ENCODE measurements around the gene GRB10.

Gene GRB10

DNA sequence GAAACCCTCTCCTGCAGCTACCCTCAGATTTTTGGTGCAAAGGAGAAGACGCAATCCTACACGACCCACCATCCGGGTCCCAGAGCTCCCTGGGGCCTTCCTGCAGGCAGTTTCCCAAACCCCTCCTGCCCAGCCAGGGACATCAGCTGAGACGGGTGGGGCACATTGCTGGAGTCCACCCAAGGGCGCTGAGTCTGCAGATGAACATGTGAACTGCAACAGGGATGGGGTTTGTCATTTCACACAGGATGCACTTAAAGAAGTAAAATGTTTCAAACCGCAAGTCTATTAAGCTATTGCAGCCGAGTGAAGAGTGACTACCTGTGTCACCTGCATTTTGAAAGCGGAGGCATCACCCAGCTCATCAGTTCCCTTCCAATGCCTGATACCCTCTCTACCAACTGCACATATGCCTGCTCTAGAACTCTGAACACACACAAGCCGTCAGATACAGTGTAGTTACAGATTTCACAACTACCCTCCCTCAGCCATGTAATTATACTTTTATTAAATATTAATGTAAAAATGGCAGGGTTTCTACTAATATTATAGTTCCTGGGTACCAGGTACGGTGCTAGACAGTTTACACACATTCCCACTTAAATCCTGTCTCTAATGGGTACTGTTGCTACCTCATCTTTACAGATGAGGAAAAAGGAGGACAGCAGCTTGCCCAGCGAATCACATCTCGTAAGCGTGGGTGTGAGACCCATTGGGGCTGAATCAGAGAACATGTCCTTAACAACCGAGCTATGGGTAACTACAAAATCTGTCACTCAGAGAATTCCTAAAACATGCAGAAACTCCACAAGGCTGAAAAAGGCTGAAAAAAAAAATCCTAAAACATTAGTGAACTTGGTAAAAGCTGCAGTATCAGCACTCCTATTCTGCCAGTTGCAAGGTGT is 71.2 kb downstream of the GRB10 start:
- TF ChIP-seq POLR2AphosphoS5 (IDR thresholded peaks at IDR 0.05; ENCODE audit: low read depth, low read length) (no peak), POLR2A (IDR thresholded peaks at IDR 0.05; ENCODE audit: low read depth, low read length) (no peak), TAF1 (IDR thresholded peaks at IDR 0.05; ENCODE audit: borderline replicate concordance, low read depth, low read length) (no peak)
- FAIRE-seq: no peak
- no peak for DNase-seq (ENCODE audit: insufficient read length)

DNA sequence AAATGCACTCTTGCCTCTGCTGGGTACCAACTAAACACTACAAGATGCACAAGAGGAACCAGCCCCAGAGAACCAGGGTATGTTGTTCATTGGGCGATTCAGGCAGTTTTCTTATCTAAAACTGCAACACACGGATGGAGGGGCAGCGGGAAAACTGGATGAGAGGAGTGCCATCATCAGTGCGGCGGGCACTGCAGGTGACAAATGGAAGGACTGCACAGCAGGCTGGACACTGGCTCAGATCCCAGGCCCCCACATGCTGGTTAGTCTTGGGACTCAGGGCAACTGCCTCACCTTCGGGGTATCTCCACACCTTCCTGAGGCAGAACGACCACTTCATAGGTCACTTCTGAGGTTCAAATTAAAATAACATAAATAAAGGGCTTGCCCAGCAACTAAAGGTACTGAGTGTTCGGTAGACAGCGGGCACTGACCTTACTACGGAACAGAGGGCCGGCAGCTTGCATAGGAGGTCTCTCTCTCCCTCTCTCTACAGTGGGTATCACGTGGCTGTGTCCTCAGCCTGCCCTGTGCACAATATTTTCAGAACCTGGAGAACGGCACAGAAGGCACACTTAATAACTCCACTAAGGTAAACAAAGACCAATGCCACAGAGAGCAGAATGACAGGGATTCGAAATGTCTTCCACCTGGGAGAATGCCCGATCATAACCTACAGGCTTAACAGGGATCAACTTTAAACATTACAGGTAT is 72.1 kb downstream of the GRB10 start:
- TF ChIP-seq POLR2AphosphoS5 (IDR thresholded peaks at IDR 0.05; ENCODE audit: low read depth, low read length) (no peak), POLR2A (IDR thresholded peaks at IDR 0.05; ENCODE audit: low read depth, low read length) (no peak), TAF1 (IDR thresholded peaks at IDR 0.05; ENCODE audit: borderline replicate concordance, low read depth, low read length) (no peak)
- FAIRE-seq: no peak
- DNase-seq (ENCODE audit: insufficient read length): no peak

DNA sequence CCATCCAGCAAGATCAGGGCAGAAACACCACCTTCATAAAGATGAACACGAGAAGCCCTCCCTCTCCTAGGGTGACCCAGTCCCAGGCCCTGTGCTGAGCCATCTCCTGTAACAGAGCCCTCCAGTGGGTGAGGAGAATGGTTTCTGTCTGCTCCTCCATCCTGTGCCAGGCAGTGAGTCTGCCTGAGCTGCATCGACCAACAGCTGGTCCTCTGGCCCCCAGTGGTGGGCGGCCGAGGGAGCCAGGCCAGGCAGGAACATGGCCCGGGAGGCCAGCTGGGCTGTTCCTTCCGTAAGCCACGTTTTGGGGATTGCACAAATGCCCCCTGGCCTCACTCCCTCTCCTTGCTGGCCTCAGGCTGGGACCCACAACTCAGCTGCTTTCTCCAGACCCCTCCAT is 73.5 kb downstream of the GRB10 start:
- TF ChIP-seq POLR2AphosphoS5 (IDR thresholded peaks at IDR 0.05; ENCODE audit: low read depth, low read length): no peak
- TF ChIP-seq TAF1 (IDR thresholded peaks at IDR 0.05; ENCODE audit: borderline replicate concordance, low read depth, low read length): no peak
- TF ChIP-seq POLR2A (IDR thresholded peaks at IDR 0.05; ENCODE audit: low read depth, low read length): no peak
- DNase-seq (ENCODE audit: insufficient read length) (no peak), FAIRE-seq (no peak)

DNA sequence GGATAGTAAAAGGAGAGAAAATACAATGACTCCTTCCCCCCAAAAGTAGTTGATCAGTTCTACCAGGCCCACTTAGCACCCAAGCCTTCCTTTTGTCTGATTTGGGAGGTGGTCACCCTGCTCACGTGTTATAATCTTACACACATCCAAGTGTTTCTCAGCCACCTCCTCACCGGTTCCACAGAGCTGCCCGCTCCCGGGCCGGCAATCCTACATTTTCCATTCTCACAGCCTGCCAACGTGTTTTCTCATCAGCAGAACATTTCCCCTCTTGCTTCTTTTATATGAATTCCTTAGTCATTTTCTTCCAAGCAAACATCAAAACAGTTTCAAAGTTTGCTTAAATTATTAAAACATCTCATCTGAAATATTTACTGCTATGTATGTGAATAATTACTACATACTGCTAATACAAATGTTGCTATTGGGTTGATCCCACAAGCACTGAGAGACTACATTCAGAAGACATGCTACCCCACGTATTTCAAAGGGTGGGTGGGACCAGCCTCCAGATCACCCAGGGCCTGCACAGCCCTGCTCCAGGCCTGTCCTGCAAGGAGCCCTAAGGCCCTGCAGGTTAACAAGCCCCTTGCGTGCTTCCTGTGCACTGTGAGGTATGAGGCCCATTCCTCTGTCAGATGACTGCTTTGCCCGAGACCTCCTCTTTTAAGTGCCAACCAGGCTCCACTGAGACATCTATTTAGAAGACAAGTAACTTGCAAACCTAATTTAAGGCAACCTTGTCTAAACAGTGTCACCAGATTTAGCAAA is 75.3 kb downstream of the GRB10 start:
- FAIRE-seq (no peak), DNase-seq (ENCODE audit: insufficient read length) (no peak)
- TF ChIP-seq POLR2A (IDR thresholded peaks at IDR 0.05; ENCODE audit: low read depth, low read length) (no peak), POLR2AphosphoS5 (IDR thresholded peaks at IDR 0.05; ENCODE audit: low read depth, low read length) (no peak), TAF1 (IDR thresholded peaks at IDR 0.05; ENCODE audit: borderline replicate concordance, low read depth, low read length) (no peak)

DNA sequence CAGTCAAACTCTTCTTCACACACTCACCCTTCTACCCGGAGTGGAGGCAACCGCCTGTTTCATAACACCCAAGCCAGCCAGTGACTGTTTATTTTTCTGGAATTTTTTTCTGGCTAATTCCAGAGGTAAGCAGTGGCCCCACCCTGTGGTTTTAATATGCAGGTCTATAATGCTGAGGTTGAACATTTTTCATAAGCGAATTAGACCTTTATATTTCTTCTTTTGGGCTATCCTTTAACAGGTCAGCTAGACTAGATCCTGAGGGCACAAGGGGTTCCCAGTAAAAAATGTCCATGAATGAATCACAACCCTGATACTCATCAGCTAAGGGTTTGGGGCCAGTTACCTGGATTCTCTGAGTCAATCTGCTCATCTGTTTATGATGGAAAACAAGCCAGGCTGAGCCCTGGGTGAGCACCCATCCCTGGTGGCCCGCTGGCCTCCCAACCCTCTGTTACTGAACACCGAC is 76.2 kb downstream of the GRB10 start:
- DNase-seq (ENCODE audit: insufficient read length): no peak
- TF ChIP-seq POLR2A (IDR thresholded peaks at IDR 0.05; ENCODE audit: low read depth, low read length): no peak
- no peak for TF ChIP-seq TAF1 (IDR thresholded peaks at IDR 0.05; ENCODE audit: borderline replicate concordance, low read depth, low read length)
- no peak for TF ChIP-seq POLR2AphosphoS5 (IDR thresholded peaks at IDR 0.05; ENCODE audit: low read depth, low read length)
- FAIRE-seq: no peak

DNA sequence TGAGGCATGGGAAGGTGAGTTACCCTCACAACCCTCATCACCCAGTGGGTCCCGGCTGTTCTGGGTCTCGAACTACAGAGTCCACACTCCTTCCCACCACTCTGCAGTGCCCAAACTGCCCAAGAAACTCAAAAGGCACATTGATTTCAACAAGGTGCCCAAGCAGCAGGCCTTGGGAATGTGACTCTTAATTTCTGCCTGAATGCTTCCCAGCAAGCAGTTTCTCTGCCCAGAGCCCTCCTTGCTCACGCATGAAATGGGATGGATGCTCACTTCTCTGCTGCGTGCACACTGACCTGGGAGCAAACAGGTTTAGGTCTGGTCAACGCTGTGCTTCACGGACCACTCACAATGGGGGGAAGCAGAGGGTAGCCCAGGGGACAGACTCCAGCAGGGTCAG is 77.9 kb downstream of the GRB10 start:
- FAIRE-seq: no peak
- no peak for TF ChIP-seq POLR2A (IDR thresholded peaks at IDR 0.05; ENCODE audit: low read depth, low read length)
- no peak for TF ChIP-seq POLR2AphosphoS5 (IDR thresholded peaks at IDR 0.05; ENCODE audit: low read depth, low read length)
- TF ChIP-seq TAF1 (IDR thresholded peaks at IDR 0.05; ENCODE audit: borderline replicate concordance, low read depth, low read length): no peak

DNA sequence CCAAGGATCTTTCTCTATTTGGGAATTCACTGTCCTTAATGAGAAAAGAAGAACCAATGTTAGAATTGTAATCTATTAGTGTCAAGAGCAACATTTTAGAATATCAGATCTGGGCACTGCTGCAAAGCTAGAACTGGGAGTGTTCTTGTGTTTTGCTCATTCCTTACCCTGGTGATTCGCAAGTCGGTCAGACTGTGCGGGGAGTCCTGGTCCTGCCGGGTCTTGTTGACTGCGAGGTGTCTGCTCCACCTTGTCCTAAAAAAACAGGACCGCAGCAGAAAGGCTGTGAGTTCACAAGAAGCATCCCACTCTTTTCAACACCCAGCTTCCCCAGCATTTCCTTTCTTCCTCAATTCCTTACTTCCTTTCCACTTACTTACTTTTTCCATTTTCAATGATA is 79.0 kb downstream of the GRB10 start:
- no peak for TF ChIP-seq POLR2A (IDR thresholded peaks at IDR 0.05; ENCODE audit: low read depth, low read length)
- no peak for TF ChIP-seq POLR2AphosphoS5 (IDR thresholded peaks at IDR 0.05; ENCODE audit: low read depth, low read length)
- TF ChIP-seq TAF1 (IDR thresholded peaks at IDR 0.05; ENCODE audit: borderline replicate concordance, low read depth, low read length): no peak
- DNase-seq (ENCODE audit: insufficient read length): no peak
- FAIRE-seq: no peak

More for the DNA sequence above, 77.9 kb downstream of the GRB10 start:
- DNase-seq (ENCODE audit: insufficient read length): no peak

DNA sequence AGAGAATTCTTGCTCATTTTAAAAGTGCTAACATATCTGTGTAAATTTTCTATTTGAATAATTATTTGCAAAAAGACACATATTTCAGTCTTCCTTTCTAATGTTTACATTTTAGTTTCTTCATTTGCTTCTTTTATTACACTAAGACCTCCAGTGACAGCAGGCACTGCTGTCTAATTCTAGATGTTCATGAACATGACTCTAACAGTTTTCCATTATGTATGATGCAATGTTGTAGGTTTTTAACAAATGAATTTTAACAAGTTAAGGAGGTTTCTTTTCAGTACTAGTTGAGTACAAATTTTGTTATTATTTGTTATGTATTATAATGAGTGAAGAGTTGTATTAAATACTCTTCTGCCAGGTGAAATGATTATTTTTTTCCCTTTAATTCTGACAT is 83.6 kb downstream of the GRB10 start:
- TF ChIP-seq POLR2A (IDR thresholded peaks at IDR 0.05; ENCODE audit: low read depth, low read length) (no peak), TAF1 (IDR thresholded peaks at IDR 0.05; ENCODE audit: borderline replicate concordance, low read depth, low read length) (no peak), POLR2AphosphoS5 (IDR thresholded peaks at IDR 0.05; ENCODE audit: low read depth, low read length) (no peak)
- DNase-seq (ENCODE audit: insufficient read length): no peak
- FAIRE-seq: no peak

DNA sequence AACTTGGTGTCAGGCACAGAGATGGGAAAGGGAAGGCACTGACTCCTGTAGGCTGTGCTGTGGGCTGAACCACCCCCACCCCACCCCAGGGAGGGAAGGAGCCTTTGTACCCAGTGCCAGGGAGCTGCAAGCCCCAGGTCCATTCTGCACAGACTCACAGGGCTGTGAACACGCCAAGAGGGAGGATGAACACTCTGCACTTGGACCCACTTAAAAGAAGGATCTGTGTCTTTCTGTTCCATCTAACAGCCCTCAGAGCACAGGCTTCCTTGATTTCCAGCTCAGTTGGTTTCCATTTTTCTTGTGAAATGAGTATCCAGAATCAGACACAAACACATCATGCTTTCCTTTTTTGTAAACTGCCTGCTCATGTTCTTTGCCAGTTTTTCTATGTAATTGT is 84.9 kb downstream of the GRB10 start:
- no peak for FAIRE-seq
- TF ChIP-seq TAF1 (IDR thresholded peaks at IDR 0.05; ENCODE audit: borderline replicate concordance, low read depth, low read length): no peak

DNA sequence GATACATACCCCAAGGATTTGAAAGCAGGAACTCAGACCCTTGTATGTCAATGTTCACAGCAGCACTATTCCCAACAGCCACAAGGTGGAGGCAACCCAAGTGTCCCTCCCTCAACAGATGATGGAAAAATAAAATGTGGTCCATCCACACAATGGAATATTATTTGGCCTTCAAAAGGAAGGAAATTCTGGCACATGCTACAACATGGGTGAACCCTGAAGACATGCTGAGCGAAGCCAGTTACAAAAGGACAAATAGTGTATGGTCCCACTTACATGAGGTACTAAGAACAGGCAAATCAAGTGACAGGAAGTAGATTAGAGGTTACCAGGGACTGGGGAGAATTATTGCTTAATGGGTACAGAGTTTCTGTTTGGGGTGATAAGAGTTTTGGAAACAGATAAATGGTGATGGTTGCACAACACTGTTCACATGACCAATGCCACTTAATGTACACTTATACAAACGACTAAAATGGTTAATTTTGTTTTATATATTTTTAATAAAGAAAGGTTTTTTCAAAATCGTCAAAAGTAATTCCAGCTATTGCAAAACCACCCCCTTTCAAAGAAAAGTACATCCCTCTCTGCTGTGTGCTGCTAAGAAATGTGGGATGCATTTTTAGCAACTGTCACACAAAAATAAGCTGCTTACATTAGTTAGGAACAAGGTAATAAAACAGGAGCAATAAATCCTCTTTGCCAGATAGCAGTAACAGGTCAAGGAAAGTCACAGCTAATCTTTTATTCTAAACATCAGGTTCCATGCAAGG is 85.7 kb downstream of the GRB10 start:
- no peak for TF ChIP-seq POLR2A (IDR thresholded peaks at IDR 0.05; ENCODE audit: low read depth, low read length)
- no peak for TF ChIP-seq TAF1 (IDR thresholded peaks at IDR 0.05; ENCODE audit: borderline replicate concordance, low read depth, low read length)
- no peak for TF ChIP-seq POLR2AphosphoS5 (IDR thresholded peaks at IDR 0.05; ENCODE audit: low read depth, low read length)
- DNase-seq (ENCODE audit: insufficient read length): no peak
- FAIRE-seq: peak; percentile 64

More for the DNA sequence above, 84.9 kb downstream of the GRB10 start:
- no peak for DNase-seq (ENCODE audit: insufficient read length)

Measured in GM12892 (cell line).